AG10803 (cell line): ENCODE data around the gene UHRF2.

ENCODE experiments used
- DNase-seq: peaks from one replicate; pipeline ENCODE4 v3.0.0; 2010; ENCODE audit warnings: low read depth
- H3K4me3 ChIP-seq: 2 replicates; pipeline ENCODE4 v1.5.1; 2011; ENCODE audit warnings: mild to moderate bottlenecking, low read length, control low read depth
- CTCF ChIP-seq: conservative IDR thresholded peaks from 2 replicates; pipeline ENCODE4 v1.5.1; 2011; ENCODE audit warnings: mild to moderate bottlenecking, low read length, control low read depth, inconsistent platforms

UHRF2 gene

GRCh38 chr9:6553866-6554265 is 140.9 kb downstream of the UHRF2 start:
- TF ChIP-seq CTCF, result no peak
- no peak for DNase-seq
- H3K4me3 ChIP-seq, result no peak overlapping the region
